8988T (cell line): ENCODE measurements around the gene MAGI1.
A peak's percentile ranks its signal among the peaks of the same experiment; 100 is the strongest.
"Not testable (repeated sequence)": the region's sequence is repeated elsewhere in the genome, so short reads cannot be mapped to it uniquely, and the experiment has no call there.

Experiments
- DNase-seq: peaks from one replicate; pipeline ENCODE4 v3.0.0; 2011

Gene MAGI1

GRCh38 chr3:66038726-66039589, at the start of gene MAGI1:
Gene MAGI1 (minus strand): TSS chr3:66038918. CDS start chr3:66038308, 610 bp downstream.
- DNase-seq: peak; percentile 87

- DNase-seq: no peak
Measured at GRCh38 chr3:66083784-66084213, 45.1 kb upstream of the MAGI1 start.

- no peak for DNase-seq
Measured at GRCh38 chr3:66083096-66083678, 44.5 kb upstream of the MAGI1 start.

- no peak for DNase-seq
Measured at GRCh38 chr3:66082679-66083078, 44.0 kb upstream of the MAGI1 start.

GRCh38 chr3:66080167-66080566, 41.4 kb upstream of the MAGI1 start:
- DNase-seq: no peak

- DNase-seq: no peak
Measured at GRCh38 chr3:66077973-66078372, 39.3 kb upstream of the MAGI1 start.

GRCh38 chr3:66076861-66077470, 38.2 kb upstream of the MAGI1 start:
- no peak for DNase-seq

- no peak for DNase-seq
Measured at GRCh38 chr3:66075281-66075680, 36.6 kb upstream of the MAGI1 start.

GRCh38 chr3:66073464-66074141, 34.9 kb upstream of the MAGI1 start:
- DNase-seq: no peak

GRCh38 chr3:66068255-66068654, 29.5 kb upstream of the MAGI1 start:
- DNase-seq: no peak

- DNase-seq: no peak
Measured at GRCh38 chr3:66066963-66067617, 28.4 kb upstream of the MAGI1 start.

- DNase-seq: no peak
Measured at GRCh38 chr3:66055289-66055688, 16.6 kb upstream of the MAGI1 start.

- DNase-seq: no peak
Measured at GRCh38 chr3:66053550-66054094, 14.9 kb upstream of the MAGI1 start.

GRCh38 chr3:66052721-66053549, 14.2 kb upstream of the MAGI1 start:
- no peak for DNase-seq

- DNase-seq: no peak
Measured at GRCh38 chr3:66050821-66051220, 12.1 kb upstream of the MAGI1 start.

GRCh38 chr3:66048051-66048395, 9.3 kb upstream of the MAGI1 start:
- DNase-seq: no peak

GRCh38 chr3:66047311-66048050, 8.8 kb upstream of the MAGI1 start:
- no peak for DNase-seq

- DNase-seq: not testable (repeated sequence)
Measured at GRCh38 chr3:66046321-66046720, 7.6 kb upstream of the MAGI1 start.

GRCh38 chr3:66041828-66042227, 3.1 kb upstream of the MAGI1 start:
- no peak for DNase-seq

GRCh38 chr3:66041116-66041515, 2.4 kb upstream of the MAGI1 start:
- no peak for DNase-seq

- peak; percentile 63 for DNase-seq
Measured at GRCh38 chr3:66039590-66039887, 821 bp upstream of the MAGI1 start.
